Measurements from ENCODE around the gene SLC7A11.

Gene SLC7A11

GRCh38 chr4:138164208-138164607 is 77.9 kb downstream of the SLC7A11 start:
- no peak for DNase-seq (ENCODE audit: low read depth in 2 of 2, low spot score in 1 of 2)

DNA sequence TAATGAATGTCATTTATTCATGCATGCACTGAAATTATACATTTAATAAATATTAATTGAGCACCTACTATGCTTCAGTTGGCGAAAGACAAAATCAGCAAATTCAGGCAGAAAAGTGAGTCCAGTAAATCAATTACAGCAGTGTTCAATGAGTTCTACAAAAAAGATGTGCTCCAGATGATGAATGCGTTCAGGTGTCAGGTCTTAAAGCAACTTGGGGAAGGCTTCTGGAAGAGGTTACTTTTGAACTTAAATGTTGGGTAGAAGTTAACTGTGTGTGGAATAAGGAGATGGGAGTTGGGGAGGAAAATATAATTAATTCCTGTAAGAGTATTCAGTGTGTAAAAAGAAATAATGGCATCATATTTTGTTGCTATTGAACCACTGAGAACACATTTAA is 79.0 kb downstream of the SLC7A11 start:
- no peak for DNase-seq (ENCODE audit: low read depth in 2 of 2, low spot score in 1 of 2)

- DNase-seq (ENCODE audit: low read depth in 2 of 2, low spot score in 1 of 2): no peak
Observed at GRCh38 chr4:138162259-138162658, 79.9 kb downstream of the SLC7A11 start.

DNA sequence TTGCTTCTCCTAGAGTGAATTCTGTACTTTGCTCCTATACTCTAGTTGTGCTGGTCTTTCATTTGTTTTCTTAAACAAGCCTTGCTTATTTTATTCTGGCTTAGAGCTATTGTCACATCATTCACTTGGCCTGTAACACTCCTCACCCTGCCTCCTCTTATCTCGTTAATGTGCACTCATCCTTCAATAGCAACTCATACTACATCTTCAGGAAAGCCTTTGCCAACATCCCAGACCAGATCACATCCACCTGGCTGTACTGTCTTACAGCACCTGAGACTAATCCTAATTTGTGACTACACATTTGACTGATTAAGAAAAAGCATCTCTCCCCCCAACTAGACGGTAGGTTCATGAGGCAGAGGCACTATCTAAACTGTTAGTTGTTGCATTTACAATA is 80.8 kb downstream of the SLC7A11 start:
- no peak for DNase-seq (ENCODE audit: low read depth in 2 of 2, low spot score in 1 of 2)

GRCh38 chr4:138158746-138159297 is 83.3 kb downstream of the SLC7A11 start:
- DNase-seq (ENCODE audit: low read depth in 2 of 2, low spot score in 1 of 2): no peak

DNA sequence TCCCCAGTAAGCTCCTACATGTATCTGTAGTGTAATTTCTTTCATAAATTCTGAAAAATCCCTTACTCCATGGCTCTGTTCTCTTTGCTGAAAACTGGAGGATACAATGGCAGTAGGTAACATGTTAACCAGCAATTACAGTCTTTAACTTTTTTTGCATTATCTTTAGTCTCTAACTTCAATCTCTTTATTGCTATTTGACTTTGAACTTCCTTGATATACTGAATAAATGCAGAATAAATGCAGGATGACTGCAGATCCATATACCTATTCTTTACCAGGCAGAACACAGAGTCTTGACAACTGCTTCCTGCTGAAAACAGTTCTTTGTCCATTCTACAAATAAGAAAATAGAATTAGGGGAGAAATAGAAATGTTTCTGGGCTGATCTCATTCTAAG is 101.3 kb downstream of the SLC7A11 start:
- no peak for DNase-seq (ENCODE audit: low read depth in 2 of 2, low spot score in 1 of 2)

GRCh38 chr4:138138774-138139173 is 103.4 kb downstream of the SLC7A11 start:
- DNase-seq (ENCODE audit: low read depth in 2 of 2, low spot score in 1 of 2): no peak

DNA sequence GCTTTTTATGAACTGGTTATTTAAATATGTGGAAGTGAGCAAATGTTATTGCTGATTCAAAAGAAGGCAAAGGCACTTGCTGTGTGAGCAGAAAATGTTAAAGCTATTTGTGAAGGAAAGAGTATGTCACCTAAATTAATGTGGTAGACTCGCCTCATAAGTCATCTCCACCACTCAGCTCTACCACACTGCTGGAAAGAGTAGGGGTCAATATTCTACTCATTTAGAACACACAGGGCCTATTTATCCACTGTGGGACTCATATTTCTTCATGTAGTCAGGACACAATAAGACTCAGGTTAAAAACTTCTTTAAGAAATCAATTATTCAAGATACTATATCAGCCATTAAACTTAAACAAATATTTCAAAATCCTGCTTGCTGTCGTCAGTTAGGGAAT is 106.5 kb downstream of the SLC7A11 start:
- DNase-seq (ENCODE audit: low read depth in 2 of 2, low spot score in 1 of 2): no peak

- no peak for DNase-seq (ENCODE audit: low read depth in 2 of 2, low spot score in 1 of 2)
Observed at GRCh38 chr4:138118270-138118669, 123.9 kb downstream of the SLC7A11 start.

DNA sequence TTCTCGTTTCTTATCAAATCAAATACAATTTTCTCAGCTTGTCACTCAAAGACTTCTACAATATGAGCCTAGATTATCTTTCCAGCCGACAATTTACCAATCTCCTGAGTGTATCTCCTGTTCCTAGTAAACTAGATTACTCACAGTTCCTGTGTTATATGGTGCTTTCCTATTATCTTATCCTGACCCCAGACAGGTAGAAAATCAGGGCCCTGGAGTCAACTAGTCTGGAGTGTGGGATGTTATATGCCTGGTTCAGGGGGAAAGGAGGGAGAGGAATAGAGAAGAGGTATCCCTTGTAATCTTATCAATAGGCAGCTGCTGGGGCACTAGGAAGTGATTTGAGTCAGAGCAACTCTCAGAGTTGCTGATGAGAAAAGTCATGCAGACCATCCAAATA is 127.1 kb downstream of the SLC7A11 start:
- no peak for DNase-seq (ENCODE audit: low read depth in 2 of 2, low spot score in 1 of 2)

GRCh38 chr4:138114434-138114833 is 127.7 kb downstream of the SLC7A11 start:
- DNase-seq (ENCODE audit: low read depth in 2 of 2, low spot score in 1 of 2): no peak

Data from stimulated activated CD8-positive, alpha-beta memory T cell treated with anti-CD3 and anti-CD28 coated beads, Interleukin-4, amount 100 ng/mL, for 4 hours (primary cell).